PC-3 (cell line): Measurements from ENCODE around the gene POLR3F. TPM values are rescaled to one million over a fixed set of nuclear protein-coding genes. Genes with fewer than 3 reads are reported as not detected.
A peak's percentile ranks its signal among the peaks of the same experiment; 100 is the strongest.

Experiments
- ATAC-seq: fragments of 200-7000 bp; cut with Tn5 transposase; 2 replicates; pipeline ENCODE4 v1.9.1; 2020; ENCODE audit warnings: mild to moderate bottlenecking, moderate library complexity
- Bru-seq: library from RNA; stranded (reverse); fragments of 400-500 nt; gene quantifications from one replicate; lab custom pipeline; 2021; lab: Mats Ljungman, UMichigan
- BruChase-seq, 2 experiments: library from RNA; stranded (reverse); fragments of 400-500 nt; gene quantifications; one replicate each; lab custom pipeline; 2021; lab: Mats Ljungman, UMichigan
- BruUV-seq: library from RNA; stranded (reverse); fragments of 400-500 nt; replicated peaks from 2 replicates; lab custom pipeline; 2021; lab: Mats Ljungman, UMichigan
- CTCF ChIA-PET: fragments of 300-600 bp; sonication (Branson Sonifier 250); formaldehyde crosslinking; loops from one replicate; lab custom pipeline; 2022; ENCODE audit warnings: antibody characterized with exemption; lab: Charles Lee
- POLR2A ChIA-PET: fragments of 300-600 bp; sonication (Branson Sonifier 250); formaldehyde crosslinking; loops from one replicate; lab custom pipeline; 2022; ENCODE audit warnings: antibody characterized with exemption; ENCODE audit not compliant: unreplicated experiment; lab: Charles Lee
- DNase-seq: peaks from one replicate; pipeline ENCODE4 v3.0.0-alpha.2; 2015
- H2AFZ ChIP-seq: fragments of 300-600 bp; sonication (generic); 2 replicates; pipeline ENCODE4 v1.6.0; 2016; ENCODE audit warnings: antibody characterized with exemption, low read length
- H3F3A ChIP-seq: fragments of 300-600 bp; sonication (generic); one replicate; pipeline ENCODE4 v1.6.0; 2017; ENCODE audit warnings: antibody characterized with exemption, low read length, control low read depth, mild to moderate bottlenecking; ENCODE audit not compliant: unreplicated experiment
- H3K27ac ChIP-seq: fragments of 300-600 bp; sonication (generic); 2 replicates; pipeline ENCODE4 v1.5.1; 2016; ENCODE audit warnings: mild to moderate bottlenecking, low read length
- H3K27me3 ChIP-seq: fragments of 300-600 bp; sonication (generic); 2 replicates; pipeline ENCODE4 v1.6.1; 2016; ENCODE audit warnings: low read length, mixed read lengths
- H3K36me3 ChIP-seq: fragments of 300-600 bp; sonication (generic); 2 replicates; pipeline ENCODE4 v1.6.1; 2016; ENCODE audit warnings: low read depth, mixed run types, low read length, mixed read lengths
- H3K4me1 ChIP-seq: fragments of 300-600 bp; sonication (generic); 2 replicates; pipeline ENCODE4 v1.5.1; 2016; ENCODE audit warnings: low read length; ENCODE audit not compliant: insufficient read depth
- H3K4me2 ChIP-seq: fragments of 300-600 bp; sonication (generic); 2 replicates; pipeline ENCODE4 v1.6.0; 2016; ENCODE audit warnings: low read length
- H3K4me3 ChIP-seq: fragments of 300-600 bp; sonication (generic); 2 replicates; pipeline ENCODE4 v1.5.1; 2016; ENCODE audit warnings: mild to moderate bottlenecking, low read length, mixed read lengths
- H3K79me2 ChIP-seq: fragments of 300-600 bp; sonication (generic); 2 replicates; pipeline ENCODE4 v1.6.1; 2017; ENCODE audit warnings: low read length, mixed read lengths
- H3K9ac ChIP-seq: fragments of 300-600 bp; sonication (generic); 2 replicates; pipeline ENCODE4 v1.6.0; 2016; ENCODE audit warnings: mild to moderate bottlenecking, low read length
- H3K9me2 ChIP-seq: fragments of 300-600 bp; sonication (generic); replicated peaks from 2 replicates; pipeline ENCODE4 v1.6.1; 2016; ENCODE audit warnings: mixed run types, low read length, mixed read lengths
- H3K9me3 ChIP-seq: fragments of 300-600 bp; sonication (generic); 2 replicates; pipeline ENCODE4 v1.6.1; 2016; ENCODE audit warnings: low read length, mixed read lengths
- H4K20me1 ChIP-seq: fragments of 300-600 bp; sonication (generic); 2 replicates; pipeline ENCODE4 v1.6.1; 2016; ENCODE audit warnings: low read length, mixed read lengths
- EZH2 ChIP-seq: fragments of 300-600 bp; sonication (generic); IDR thresholded peaks from one replicate; pipeline ENCODE4 v1.6.1; 2017; ENCODE audit warnings: antibody characterized with exemption, mild to moderate bottlenecking, low read length; ENCODE audit not compliant: unreplicated experiment
- EZH2phosphoT487 ChIP-seq: fragments of 300-600 bp; sonication (generic); IDR thresholded peaks from 2 replicates; pipeline ENCODE4 v1.6.1; 2018; ENCODE audit warnings: mild to moderate bottlenecking, antibody characterized with exemption, low read length, borderline replicate concordance
- intact Hi-C: fragments of 100-400 bp; cut with micrococcal nuclease; formaldehyde crosslinking; loops from 2 replicates; pipeline ENCODE4 v1.9.0; 2023
- long read RNA-seq: library from polyadenylated mRNA; unstranded; transcript quantifications from one replicate; pipeline ENCODE4 v2.0.0, GENCODE V29; 2021; ENCODE audit not compliant: unreplicated experiment
- total RNA-seq: library from RNA; depleted of rRNA; stranded (reverse); fragments of >200 nt; gene quantifications from 2 replicates; pipeline ENCODE4 v1.2.3, GENCODE V29; 2014; rRNA removed
- TF ChIP-seq, protein P1 (sequence below): fragments of 300-600 bp; sonication (generic); conservative IDR thresholded peaks from 2 replicates; pipeline ENCODE4 v1.5.1; 2017; ENCODE audit warnings: antibody characterized with exemption, low read depth, mild to moderate bottlenecking, low read length

Gene POLR3F, protein sequence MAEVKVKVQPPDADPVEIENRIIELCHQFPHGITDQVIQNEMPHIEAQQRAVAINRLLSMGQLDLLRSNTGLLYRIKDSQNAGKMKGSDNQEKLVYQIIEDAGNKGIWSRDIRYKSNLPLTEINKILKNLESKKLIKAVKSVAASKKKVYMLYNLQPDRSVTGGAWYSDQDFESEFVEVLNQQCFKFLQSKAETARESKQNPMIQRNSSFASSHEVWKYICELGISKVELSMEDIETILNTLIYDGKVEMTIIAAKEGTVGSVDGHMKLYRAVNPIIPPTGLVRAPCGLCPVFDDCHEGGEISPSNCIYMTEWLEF
- total RNA-seq (28.2 and 31.8 TPM in 2 replicates), Bru-seq, nascent RNA (percentile 83 among the genes with signal in this experiment), BruChase-seq, experiment 1, labeled RNA remaining after a 6-hour chase (percentile 83 among the genes with signal in this experiment), BruChase-seq, experiment 2, labeled RNA remaining after a 2-hour chase (percentile 86 among the genes with signal in this experiment)
- long read RNA-seq, transcript POLR3F-201 (9 exons, 2,416 nt): major isoform, 19 of 23 reads
- long read RNA-seq, partial matches to known transcripts: 1 of 23 reads
- long read RNA-seq, other reads (novel, unspliced or antisense): 3 of 23 reads

- CTCF ChIA-PET: interaction anchor here (0.6 to 0.7 kb wide), 2 partner anchors 30 to 34 kb away, joined by 3 read pairs; no protein-coding TSS in a partner anchor
- Histone ChIP-seq H3K27ac (peak within 1 kb of the TSS; percentile 86), H3K4me3 (peak within 1 kb of the TSS; percentile 90), H3K9me3 (no peaks in the 10 kb centered on the region), H3K9me2 (no peaks in the 10 kb centered on the region), H3K4me2 (peak within 1 kb of the TSS; percentile 92), H4K20me1 (0 out of 2 replicates have a peak, but pooled peaks cover 5% of the 10 kb centered on the region), H3K4me1 (peaks cover 16% of the 10 kb centered on the region), H3K9ac (peak within 1 kb of the TSS; percentile 90), H3F3A (no peaks in the 10 kb centered on the region), H3K27me3 (no peaks in the 10 kb centered on the region), H3K79me2 (peaks cover 44% of the 10 kb centered on the region), H3K36me3 (peaks cover 11% of the 10 kb centered on the region; the same call in 1 of the 2 replicates), H2AFZ (peak within 1 kb of the TSS; percentile 96)
- BruUV-seq: no TSS peak
- intact Hi-C loops: loop anchor here (1.0 to 5.0 kb wide), 5 partner anchors 40 to 179 kb away; partner anchors contain the start of genes DTD1, SEC23B and ZNF133
- TF ChIP-seq EZH2phosphoT487 (no peak), EZH2 (no peak)
- TF ChIP-seq, protein P1, sequence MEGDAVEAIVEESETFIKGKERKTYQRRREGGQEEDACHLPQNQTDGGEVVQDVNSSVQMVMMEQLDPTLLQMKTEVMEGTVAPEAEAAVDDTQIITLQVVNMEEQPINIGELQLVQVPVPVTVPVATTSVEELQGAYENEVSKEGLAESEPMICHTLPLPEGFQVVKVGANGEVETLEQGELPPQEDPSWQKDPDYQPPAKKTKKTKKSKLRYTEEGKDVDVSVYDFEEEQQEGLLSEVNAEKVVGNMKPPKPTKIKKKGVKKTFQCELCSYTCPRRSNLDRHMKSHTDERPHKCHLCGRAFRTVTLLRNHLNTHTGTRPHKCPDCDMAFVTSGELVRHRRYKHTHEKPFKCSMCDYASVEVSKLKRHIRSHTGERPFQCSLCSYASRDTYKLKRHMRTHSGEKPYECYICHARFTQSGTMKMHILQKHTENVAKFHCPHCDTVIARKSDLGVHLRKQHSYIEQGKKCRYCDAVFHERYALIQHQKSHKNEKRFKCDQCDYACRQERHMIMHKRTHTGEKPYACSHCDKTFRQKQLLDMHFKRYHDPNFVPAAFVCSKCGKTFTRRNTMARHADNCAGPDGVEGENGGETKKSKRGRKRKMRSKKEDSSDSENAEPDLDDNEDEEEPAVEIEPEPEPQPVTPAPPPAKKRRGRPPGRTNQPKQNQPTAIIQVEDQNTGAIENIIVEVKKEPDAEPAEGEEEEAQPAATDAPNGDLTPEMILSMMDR: no peak
- POLR2A ChIA-PET: interaction anchor here (0.6 to 1.9 kb wide), 3 partner anchors 14 to 40 kb away, joined by 5 to 13 read pairs (median 9); partner anchors contain the start of genes RBBP9 and SEC23B
- peak; percentile 99 for ATAC-seq
- peak; percentile 98 for DNase-seq
Observed at GRCh38 chr20:18466894-18467730, at the start of gene POLR3F, which contains the start of gene DZANK1. Gene POLR3F, plus strand, starts transcription at chr20:18467390. Its CDS starts 117 bp downstream, at chr20:18467507. Gene DZANK1, minus strand, starts transcription at chr20:18467030. Its CDS starts 1,672 bp downstream, at chr20:18465358.

- CTCF ChIA-PET: no interaction called here
- TF ChIP-seq EZH2 (no peak), EZH2phosphoT487 (no peak)
- TF ChIP-seq, protein P1: no peak
- H3K4me3 ChIP-seq: no peak overlapping the region
- no peak for ATAC-seq
- no TSS peak for BruUV-seq
- H3K4me2 ChIP-seq: no peak overlapping the region
- POLR2A ChIA-PET: no interaction called here
- intact Hi-C loops: no loop called here
- no peaks in the 10 kb centered on the region for H3K36me3 ChIP-seq
- no peaks in the 10 kb centered on the region for H3K27me3 ChIP-seq
- no peaks in the 10 kb centered on the region for H3F3A ChIP-seq
- no peak for DNase-seq
- H4K20me1 ChIP-seq: no peaks in the 10 kb centered on the region
- H2AFZ ChIP-seq: no peak overlapping the region
- no peaks in the 10 kb centered on the region for H3K4me1 ChIP-seq
- H3K9me3 ChIP-seq: no peaks in the 10 kb centered on the region
- no peaks in the 10 kb centered on the region for H3K9me2 ChIP-seq
- no peak overlapping the region for H3K27ac ChIP-seq
- no peaks in the 10 kb centered on the region for H3K79me2 ChIP-seq
- H3K9ac ChIP-seq: no peak overlapping the region
Observed at GRCh38 chr20:18421608-18422007, 45.6 kb upstream of the POLR3F start.
